Cerebellar cortex (tissue), 1 donor: Measurements from ENCODE around the gene STX18.
"Not testable (repeated sequence)": the region's sequence is repeated elsewhere in the genome, so short reads cannot be mapped to it uniquely, and the experiment has no call there.

Source experiments
- DNase-seq: peaks from one replicate; pipeline ENCODE4 v3.0.0-alpha.2; 2015; ENCODE audit warnings: low spot score

Gene STX18

GRCh38 chr4:4554234-4554633 is 12.4 kb upstream of the STX18 start:
- no peak for DNase-seq

DNA sequence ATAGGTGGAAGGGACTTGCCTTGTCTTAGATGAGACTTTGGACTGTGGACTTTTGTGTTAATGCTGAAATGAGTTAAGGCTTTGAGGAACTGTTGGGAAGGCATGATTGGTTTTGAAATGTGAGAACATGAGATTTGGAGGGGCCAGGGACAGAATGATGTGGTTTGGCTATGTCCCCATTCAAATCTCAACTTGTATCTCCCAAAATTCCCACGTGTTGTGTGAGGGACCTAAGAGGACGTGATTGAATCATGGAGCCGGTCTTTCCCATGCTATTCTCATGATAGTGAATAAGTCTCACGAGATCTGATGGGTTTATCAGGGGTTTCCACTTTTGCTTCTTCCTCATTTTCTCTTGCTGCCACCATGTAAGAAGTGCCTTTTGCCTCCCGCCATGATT is 10.2 kb upstream of the STX18 start:
- DNase-seq = not testable (repeated sequence)

DNA sequence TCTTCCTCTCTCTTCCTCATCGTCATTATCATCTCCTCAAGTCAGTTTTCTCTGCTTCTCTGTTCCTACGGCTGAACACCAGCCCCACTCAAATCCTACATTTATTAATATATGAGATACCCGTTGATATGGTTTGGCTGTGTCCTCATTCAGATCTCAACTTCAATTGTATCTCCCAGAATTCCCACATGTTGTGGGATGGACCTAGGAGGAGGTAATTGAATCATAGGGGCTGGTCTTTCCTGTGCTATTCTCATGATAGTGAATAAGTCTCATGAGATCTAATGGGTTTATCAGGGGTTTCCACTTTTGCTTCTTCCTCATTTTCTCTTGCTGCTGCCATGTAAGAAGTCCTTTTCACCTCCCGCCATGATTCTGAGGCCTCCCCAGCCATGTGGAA is 8.3 kb upstream of the STX18 start:
- not testable (repeated sequence) for DNase-seq

DNA sequence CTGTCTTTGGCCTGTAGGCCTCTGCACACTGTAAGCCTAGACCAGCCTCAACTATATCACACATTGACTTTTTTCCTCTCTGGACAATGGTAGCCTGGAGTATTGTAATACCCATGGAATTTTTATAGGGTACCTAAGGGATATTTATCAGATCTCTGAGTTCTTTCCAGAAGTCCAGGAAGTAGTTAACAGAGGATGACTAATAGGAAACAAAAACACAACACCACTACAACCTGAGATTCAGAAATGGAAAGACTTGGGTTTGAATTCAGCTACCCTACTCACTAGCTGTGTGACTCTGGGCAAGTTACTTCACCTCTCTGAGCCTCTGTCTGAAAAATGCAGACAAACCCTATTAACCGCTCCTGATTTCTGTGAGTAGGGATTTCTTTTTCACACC is 7.7 kb upstream of the STX18 start:
- no peak for DNase-seq

GRCh38 chr4:4542774-4543485 is 1.1 kb upstream of the STX18 start:
- no peak for DNase-seq

- peak; percentile 45 for DNase-seq
These were observed 712 bp downstream of the STX18 start for GRCh38 chr4:4541040-4541631.

- DNase-seq = no peak
These were observed 2.4 kb downstream of the STX18 start for GRCh38 chr4:4539481-4539880.

DNA sequence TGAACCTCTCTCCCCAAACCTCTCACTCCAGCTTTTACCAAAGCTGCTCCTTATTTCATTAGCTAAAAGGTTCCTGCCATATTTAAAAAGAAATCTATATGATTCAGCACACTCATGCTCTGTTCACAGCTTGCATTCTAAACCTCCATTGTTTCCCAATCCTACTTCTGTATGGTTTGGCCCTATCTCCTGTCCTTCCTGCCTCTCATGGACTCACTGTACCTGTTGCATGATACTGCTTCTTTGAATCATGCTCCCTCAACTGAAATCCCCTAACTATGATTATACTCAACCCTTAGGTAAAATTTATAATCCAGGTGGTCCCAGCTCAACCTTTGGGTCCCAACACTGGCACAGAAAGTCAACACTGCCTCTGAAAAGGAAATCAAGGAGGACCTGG is 6.3 kb downstream of the STX18 start:
- DNase-seq = no peak

DNA sequence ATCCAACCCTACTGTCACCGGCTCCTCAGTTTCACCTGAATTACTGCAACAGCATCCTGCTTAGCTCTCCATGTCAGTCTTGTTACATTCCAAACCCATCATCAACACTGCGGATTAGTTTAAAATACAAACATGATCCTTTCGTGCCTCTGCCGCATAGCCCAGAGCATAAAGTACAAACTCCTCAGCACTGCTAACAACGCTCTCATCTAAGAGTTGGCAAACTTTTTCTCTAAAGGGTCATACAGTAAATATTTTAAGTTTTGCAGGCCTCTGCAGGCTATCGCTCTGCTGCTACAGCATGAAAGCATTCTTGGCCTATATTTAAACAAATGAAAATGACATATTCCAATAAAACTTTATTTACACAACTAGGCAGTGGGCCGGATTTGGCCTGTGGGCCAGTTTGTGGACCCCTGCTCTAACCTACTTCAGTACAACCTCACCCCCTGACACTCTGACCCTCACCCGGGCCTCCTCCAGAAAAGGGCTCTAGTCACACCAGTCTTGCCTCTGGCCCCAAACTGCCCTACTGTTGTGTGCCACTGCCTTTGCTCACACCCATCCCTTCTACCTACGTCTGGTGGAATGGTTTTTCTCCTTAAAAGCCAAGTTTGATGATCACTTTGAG is 7.2 kb downstream of the STX18 start:
- no peak for DNase-seq

DNA sequence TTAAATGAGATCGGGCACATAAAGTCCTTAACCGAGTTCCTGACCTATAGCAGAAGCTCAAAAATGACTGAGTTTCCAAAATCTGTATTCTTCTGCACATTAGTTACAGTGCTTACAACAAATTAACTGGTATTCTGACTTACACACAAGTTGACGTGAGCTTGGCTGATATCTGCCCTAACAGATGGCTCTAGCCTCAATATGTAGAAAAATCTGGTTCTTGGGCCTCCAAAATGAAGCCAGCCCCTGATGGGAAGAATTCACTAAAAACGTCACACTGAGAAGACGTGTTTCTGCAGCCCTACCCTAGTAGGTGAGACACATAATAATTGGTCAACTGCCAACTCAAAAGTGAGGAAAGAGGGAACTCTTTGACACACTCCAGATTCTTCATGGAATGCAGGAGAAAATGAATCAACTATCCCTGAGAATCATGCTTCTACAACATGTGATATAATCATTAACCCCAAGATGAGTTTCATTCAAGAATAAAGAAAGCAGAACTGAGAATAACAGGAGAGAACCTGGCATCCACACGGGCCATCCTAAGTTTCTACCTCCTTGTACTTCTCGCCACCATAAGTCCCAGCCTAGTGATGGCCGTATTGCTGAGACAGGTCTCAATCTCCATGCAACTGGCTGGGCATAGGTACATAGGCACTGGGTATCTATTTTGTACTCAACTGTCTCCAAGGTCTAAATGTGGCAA is 8.2 kb downstream of the STX18 start:
- peak; percentile 79 for DNase-seq

- DNase-seq = no peak
These were observed 9.3 kb downstream of the STX18 start for GRCh38 chr4:4532371-4533154.

DNA sequence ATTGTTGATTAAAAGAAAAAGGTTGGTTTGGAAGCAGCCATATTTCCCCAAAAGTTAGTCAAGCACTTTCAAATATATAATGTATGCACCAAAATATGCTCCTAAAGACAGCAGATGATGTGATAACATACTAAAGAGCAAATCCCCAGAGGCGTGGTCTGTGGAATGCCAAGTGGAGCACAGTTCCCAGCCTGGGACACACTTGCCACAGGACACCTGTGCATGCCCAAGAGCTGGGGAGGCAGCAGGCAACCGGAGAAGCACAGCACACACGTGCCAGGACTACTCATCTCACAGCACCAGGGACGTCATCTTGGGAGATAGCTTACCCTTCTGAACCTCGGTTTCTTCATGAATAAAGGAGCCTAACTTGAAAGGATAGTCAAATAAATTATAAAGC is 12.5 kb downstream of the STX18 start:
- no peak for DNase-seq

DNA sequence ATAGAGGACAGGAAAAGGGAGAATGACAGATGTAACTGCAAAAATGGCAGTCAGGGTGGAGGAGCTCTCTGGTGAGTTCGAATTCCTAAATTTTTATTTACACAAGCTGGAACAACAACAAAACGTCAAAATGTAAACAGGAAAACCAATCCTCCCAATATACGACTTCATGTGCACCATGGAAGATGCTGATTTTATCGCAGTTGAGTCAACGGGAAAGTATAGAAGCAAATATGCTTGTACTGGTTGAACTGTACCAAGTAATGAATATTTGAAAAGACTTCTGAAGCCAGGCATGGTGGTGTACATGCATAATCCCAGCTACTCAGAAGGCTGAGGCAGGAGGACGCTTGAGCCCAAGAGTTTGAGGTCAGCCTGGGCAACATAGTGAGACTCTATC is 15.4 kb downstream of the STX18 start:
- DNase-seq = no peak

DNA sequence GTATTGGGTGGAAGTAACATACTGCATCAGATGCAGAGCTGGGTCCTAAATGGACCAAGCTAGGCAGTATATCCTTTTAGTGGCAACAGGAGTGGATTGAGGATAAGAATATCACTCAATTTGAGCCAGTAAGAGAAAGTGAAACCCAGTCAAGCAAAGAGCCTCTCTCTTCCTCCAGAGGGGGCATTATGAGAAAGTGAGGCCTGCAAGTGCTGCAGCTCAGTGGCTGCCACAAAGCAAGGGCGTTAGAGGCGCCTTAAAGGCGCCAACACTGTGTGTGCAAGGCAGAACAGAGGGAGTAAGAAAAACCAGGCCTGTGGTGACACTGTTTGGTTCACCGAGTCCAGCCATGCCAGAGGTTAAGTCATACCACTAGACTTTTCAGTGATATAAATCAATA is 17.5 kb downstream of the STX18 start:
- DNase-seq = peak; percentile 56

DNA sequence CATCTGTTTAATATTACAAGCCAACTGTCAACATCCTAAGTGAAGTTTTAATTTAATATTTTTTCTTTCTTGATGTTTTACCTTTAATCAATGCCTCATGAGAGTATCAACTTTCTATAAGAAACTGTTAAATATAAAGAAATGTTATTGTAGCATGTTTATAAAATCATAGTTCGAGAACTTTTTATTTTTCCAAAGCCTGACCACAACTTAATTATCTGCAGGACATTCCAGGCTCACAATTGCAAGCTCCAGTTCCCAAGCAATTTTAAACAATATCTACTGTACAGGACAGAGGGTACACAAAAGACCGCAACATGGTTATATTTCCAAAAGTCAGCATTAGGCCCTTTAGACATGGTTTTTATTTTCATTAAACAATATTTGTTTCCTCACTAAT is 20.1 kb downstream of the STX18 start:
- DNase-seq = no peak

GRCh38 chr4:4521136-4521535 is 20.7 kb downstream of the STX18 start:
- peak; percentile 63 for DNase-seq

DNA sequence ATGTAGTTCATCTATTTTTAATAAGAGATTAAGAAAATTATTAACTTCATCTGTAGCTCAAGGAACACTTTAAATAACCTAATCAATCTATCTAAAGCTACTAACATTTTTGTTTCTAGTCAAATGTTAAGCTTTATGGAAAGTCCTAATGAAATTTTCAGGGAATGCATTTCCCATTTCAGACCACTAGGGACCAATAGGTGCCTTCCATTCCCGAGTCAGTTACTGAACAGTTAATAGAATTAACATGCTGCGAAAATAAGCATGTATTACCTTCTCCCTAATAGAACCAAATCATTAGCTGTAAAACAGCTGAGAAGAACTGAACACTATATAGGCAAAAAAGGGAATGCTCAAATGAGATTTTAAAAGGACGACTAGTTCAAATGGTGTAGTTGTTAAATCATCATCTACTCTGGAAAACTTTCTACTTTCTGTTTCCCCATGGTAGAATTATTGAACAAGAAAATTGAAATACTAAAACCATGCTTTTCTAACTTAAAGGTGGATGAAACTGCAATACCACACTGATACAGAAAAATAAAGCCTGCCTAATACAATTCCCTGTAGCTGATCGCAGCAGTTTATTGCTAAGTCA is 22.5 kb downstream of the STX18 start:
- DNase-seq = peak; percentile 56

DNA sequence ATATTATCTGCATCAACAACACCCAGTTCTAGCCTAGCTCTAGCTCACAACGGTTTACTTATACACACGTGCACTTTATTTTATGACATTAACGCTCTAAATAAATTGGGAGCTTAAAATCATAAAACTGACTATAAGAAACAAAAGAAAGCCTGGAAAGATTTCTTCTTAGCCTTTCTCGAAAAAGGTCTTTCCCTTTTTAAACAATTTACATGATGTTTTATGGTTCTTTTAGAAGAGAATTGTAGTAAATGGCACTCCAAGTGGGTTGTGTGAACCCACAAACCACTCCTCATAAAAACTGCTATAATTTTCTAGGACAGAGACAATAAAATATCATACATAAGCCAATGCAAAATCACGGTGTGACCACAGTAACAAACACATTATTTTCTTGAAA is 23.1 kb downstream of the STX18 start:
- DNase-seq = no peak

DNA sequence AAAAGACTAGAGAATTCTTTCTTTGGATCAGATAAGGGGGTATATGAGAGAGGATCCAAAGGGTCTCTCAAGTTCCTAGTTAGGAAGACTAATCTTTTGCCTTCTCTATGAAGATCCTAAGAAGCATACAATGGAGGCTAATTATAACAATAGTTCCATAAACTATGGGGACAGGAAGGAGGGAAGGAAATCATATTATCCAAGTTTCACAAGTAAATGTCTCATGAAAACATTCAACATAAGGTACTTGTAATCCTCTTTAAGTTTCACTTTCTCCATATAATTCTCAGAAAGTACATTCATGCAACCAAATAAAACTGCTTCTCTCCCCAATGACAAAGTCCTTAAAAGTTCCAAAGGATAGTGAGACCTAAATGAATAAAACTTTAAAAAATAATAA is 27.1 kb downstream of the STX18 start:
- no peak for DNase-seq

DNA sequence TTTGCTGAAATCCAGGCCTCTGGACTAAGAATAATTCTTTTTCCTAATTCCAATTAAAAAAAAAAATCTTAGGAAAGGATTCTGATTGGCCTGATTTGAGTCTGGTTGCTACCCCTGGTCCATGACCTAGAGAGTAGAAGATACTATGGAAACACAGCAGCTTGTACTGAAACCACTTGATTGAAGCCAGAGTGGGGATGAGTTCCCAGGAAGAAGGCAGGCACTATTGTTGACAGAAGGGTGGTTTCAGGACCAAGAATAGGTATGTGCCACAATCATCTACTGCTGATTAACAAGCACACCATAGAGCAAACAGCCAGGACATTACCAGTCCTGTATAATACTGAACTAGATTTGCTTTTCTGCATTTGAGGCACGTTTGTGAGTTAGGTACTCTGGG is 29.6 kb downstream of the STX18 start:
- DNase-seq = no peak

DNA sequence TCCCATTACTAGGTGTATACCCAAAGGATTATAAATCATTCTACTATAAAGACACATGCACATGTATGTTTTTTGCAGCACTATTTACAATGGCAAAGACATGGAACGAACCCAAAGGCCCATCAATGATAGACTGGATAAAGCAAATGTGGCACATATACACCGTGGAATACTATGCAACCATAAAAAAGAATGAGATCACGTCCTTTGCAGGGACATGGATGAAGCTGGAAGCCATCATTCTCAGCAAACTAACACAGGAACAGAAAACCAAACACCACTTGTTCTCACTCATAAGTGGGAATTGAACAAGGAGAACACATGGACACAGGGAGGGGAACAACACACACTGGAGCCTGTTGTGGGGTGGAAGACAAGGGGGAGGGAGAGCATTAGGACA is 31.2 kb downstream of the STX18 start:
- DNase-seq = not testable (repeated sequence)

- no peak for DNase-seq
These were observed 32.3 kb downstream of the STX18 start for GRCh38 chr4:4509521-4509920.
